HPDE6-E6E7 (cell line): ENCODE results near the gene CNOT10.

Experiments used
- DNase-seq: peaks from one replicate; pipeline ENCODE4 v3.0.0; 2011; ENCODE audit warnings: missing footprints; ENCODE audit errors: extremely low spot score

The CNOT10 gene

GRCh38 chr3:32818229-32818969 is 133.4 kb downstream of the CNOT10 start:
- DNase-seq: no peak

DNA sequence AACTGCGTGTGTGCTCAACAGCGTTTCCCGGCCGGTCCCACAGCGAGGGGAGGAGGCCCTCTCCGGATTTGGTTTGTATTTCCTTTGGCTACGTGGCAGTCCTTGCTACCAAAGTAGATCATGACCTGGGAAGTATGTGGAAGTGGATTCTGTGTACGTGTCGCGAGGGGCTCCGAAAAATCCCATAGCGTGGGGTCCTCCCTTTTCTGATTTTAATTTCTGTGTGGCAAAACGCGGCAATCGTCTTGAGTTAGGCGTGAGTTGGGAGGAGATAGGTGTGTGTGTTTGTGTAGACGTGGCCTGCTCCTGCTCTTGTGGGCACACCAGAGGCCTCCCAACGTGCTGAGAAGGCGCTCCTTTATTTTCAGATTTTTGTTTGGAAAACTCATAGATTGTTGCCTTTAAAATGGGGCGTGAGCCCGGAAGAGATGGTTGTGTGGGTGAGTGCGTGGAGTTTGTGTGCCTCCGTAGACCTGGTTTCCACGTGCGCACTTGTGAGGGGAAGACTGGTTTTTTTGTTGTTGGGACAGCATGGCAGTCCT is 134.1 kb downstream of the CNOT10 start:
- DNase-seq: no peak

- DNase-seq: no peak
Observed at GRCh38 chr3:32819551-32820348, 134.8 kb downstream of the CNOT10 start.

- no peak for DNase-seq
Observed at GRCh38 chr3:32820430-32820829, 135.4 kb downstream of the CNOT10 start.

GRCh38 chr3:32820971-32821685 is 136.1 kb downstream of the CNOT10 start:
- no peak for DNase-seq

DNA sequence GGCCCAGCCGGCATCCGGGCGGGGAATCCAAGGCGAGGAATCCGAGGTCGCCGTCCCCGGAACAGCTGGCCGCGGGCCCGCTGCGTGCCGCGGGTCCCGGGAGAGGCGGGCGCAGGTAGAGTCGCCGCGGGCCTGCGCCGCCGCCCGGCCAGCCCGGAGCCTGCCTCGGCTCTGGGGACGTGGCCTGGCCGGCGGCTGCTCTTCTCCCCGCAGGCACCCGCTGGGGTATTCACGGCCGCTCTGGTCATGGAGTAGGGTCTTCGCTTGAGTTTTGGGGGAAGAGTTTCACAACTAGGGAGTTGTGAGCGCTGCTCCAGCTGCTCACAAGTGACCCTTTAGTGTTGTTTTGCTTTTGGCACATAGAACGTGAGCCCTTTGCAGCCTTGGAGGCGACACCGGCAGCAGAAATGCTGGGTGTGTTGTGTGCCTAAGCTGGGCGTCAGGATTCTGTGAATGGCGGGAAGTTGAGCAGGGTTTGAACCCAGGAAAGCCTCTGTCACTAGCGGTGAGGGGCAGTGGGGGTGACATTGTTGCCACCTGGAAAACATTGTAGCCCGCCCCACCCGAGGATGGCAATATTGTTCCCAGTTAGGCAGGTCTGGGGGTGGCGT is 136.8 kb downstream of the CNOT10 start:
- no peak for DNase-seq

GRCh38 chr3:32822609-32823498 is 137.9 kb downstream of the CNOT10 start:
- DNase-seq: no peak
